Upper lobe of left lung (tissue), 4 donors: ENCODE data around the gene PPP1R26.

Experiments used
- EP300 ChIP-seq, 4 donors: sonication (generic); formaldehyde crosslinking; IDR thresholded peaks; one replicate each; pipeline ENCODE4 v1.5.1; 2017; ENCODE audit warnings: antibody characterized with exemption in 4 of 4, control low read depth in 2 of 4
- POLR2A ChIP-seq, 4 donors: fragments of 450-650 bp; IDR thresholded peaks; one replicate each; pipeline ENCODE4 v1.5.1; 2016 to 2017; ENCODE audit warnings: antibody characterized with exemption in 4 of 4, mild to moderate bottlenecking in 2 of 4
- POLR2AphosphoS5 ChIP-seq, 2 donors: sonication (generic); formaldehyde crosslinking; IDR thresholded peaks; one replicate each; pipeline ENCODE4 v1.5.1; 2017; ENCODE audit warnings: antibody characterized with exemption in 2 of 2
- TF ChIP-seq, protein P1 (sequence below), 6 experiments: fragments of 450-650 bp in 4 of 6; fragments of 200-600 bp in 2 of 6; sonication (generic) in 2 of 6; IDR thresholded peaks; one replicate each; pipeline ENCODE4 v1.5.1; 2016 to 2019; ENCODE audit warnings: antibody characterized with exemption in 6 of 6

DNA sequence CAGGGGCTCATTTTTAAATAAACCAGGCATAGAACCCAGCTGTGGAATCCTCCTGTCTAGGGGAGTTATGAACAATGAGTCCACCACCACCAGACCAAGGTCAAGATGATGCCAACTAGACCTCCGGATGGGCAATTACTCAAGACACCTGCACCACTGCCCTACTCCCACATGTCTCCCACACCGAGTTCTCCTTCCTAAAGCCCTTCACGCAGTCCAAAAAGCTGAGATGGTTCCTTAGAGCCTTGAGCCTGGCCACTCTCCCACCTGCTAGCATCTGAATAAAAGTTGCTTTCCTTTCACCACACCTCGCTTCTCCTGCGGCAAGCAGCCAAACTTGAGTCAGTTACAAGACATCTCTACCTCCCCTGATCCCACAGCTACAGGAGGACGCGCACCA lies 15.4 kb upstream of the PPP1R26 start:
- TF ChIP-seq, protein P1, sequence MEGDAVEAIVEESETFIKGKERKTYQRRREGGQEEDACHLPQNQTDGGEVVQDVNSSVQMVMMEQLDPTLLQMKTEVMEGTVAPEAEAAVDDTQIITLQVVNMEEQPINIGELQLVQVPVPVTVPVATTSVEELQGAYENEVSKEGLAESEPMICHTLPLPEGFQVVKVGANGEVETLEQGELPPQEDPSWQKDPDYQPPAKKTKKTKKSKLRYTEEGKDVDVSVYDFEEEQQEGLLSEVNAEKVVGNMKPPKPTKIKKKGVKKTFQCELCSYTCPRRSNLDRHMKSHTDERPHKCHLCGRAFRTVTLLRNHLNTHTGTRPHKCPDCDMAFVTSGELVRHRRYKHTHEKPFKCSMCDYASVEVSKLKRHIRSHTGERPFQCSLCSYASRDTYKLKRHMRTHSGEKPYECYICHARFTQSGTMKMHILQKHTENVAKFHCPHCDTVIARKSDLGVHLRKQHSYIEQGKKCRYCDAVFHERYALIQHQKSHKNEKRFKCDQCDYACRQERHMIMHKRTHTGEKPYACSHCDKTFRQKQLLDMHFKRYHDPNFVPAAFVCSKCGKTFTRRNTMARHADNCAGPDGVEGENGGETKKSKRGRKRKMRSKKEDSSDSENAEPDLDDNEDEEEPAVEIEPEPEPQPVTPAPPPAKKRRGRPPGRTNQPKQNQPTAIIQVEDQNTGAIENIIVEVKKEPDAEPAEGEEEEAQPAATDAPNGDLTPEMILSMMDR (IDR thresholded peaks at IDR 0.05) = no peak
- TF ChIP-seq EP300 (IDR thresholded peaks at IDR 0.05) = no peak
- TF ChIP-seq POLR2AphosphoS5 (IDR thresholded peaks at IDR 0.05) = no peak
- TF ChIP-seq POLR2A (IDR thresholded peaks at IDR 0.05) = no peak
